Adrenal gland (tissue), 12 donors: ENCODE results near the gene HEPACAM. TPM values are rescaled to one million over a fixed set of nuclear protein-coding genes. Genes with fewer than 3 reads are reported as not detected.
"Not testable (repeated sequence)": the region's sequence is repeated elsewhere in the genome, so short reads cannot be mapped to it uniquely, and the experiment has no call there.

Source experiments
- DNase-seq, 7 donors: peaks; one replicate each; pipeline ENCODE4 v3.0.0-alpha.2; 2019 to 2020
- H3K27ac ChIP-seq, 5 donors: fragments of 200-600 bp; sonication (generic) in 4 of 5; 1 replicate in 3 of 5; 2 replicates in 2 of 5; pipeline versions ENCODE4 v1.5.1 to v1.8.0; 2016 to 2020; ENCODE audit warnings: mild to moderate bottlenecking in 1 of 5
- H3K27me3 ChIP-seq: fragments of 200-600 bp; 2 replicates; pipeline ENCODE4 v1.8.0; 2021
- H3K36me3 ChIP-seq, 2 donors: fragments of 200-600 bp; replicated peaks in 1 of 2; 1 replicate in 1 of 2; 2 replicates in 1 of 2; pipeline versions ENCODE4 v1.5.1 to v1.8.0; 2018 to 2022
- H3K4me1 ChIP-seq, 2 donors: fragments of 200-600 bp; replicated peaks in 1 of 2; 1 replicate in 1 of 2; 2 replicates in 1 of 2; pipeline versions ENCODE4 v1.5.1 to v1.8.0; 2018 to 2021
- H3K4me3 ChIP-seq, 4 donors: fragments of 200-600 bp; sonication (generic) in 3 of 4; one replicate each; pipeline ENCODE4 v1.5.1; 2016 to 2018
- H3K9me3 ChIP-seq, 3 donors: fragments of 200-600 bp; sonication (generic) in 1 of 3; replicated peaks in 1 of 3; 1 replicate in 2 of 3; 2 replicates in 1 of 3; pipeline versions ENCODE4 v1.5.1 to v1.8.0; 2016 to 2021
- CTCF ChIP-seq, 6 experiments: fragments of 450-650 bp in 4 of 6; fragments of 200-600 bp in 2 of 6; sonication (generic) in 1 of 6; IDR thresholded peaks; 1 replicate in 5 of 6; 2 replicates in 1 of 6; pipeline versions ENCODE4 v1.5.1 to v1.8.0; 2016 to 2021; ENCODE audit warnings: antibody characterized with exemption in 6 of 6, mild to moderate bottlenecking in 2 of 6, moderate library complexity in 1 of 6
- POLR2A ChIP-seq, 2 donors: fragments of 450-650 bp; IDR thresholded peaks; one replicate each; pipeline ENCODE4 v1.6.1; 2017; ENCODE audit warnings: antibody characterized with exemption in 2 of 2, mild to moderate bottlenecking in 2 of 2, moderate library complexity in 1 of 2
- WGBS, 4 donors: extraction: QIAGEN DNeasy Blood & Tissue Kit in 2 of 4; methylation state at CpG; one replicate each; pipeline versions ENCODE4 v1.1.5 to v1.1.7; 2013 to 2017; 5-methylcytosine and 5-hydroxymethylcytosine counted together
- intact Hi-C, 2 donors: fragments of 100-400 bp; cut with DNase I; formaldehyde crosslinking; loops; one replicate each; pipeline versions ENCODE4 v1.14.1 to v1.15.0; 2022 to 2023
- polyA plus RNA-seq, 3 donors: library from polyadenylated mRNA; stranded (reverse); fragments of 200-250 nt in 2 of 3; fragments of 350-450 nt in 1 of 3; fragmentation: Illumina TruSeq in 1 of 3; extraction: RNeasy Lipid Tissue Mini Kit (QIAGEN cat#74804) in 1 of 3; gene quantifications; one replicate each; pipeline ENCODE4 v1.2.3, GENCODE V29; 2013 to 2014
- total RNA-seq, 9 donors: library from RNA; depleted of rRNA in 4 of 9; stranded (reverse); fragments of >200 nt in 4 of 9; fragments of 120-200 nt in 1 of 9; fragmentation: NEBNext Ultra II Directional in 1 of 9; extraction: Animal tissue kit (Norgen Biotek cat#: 25700) in 1 of 9; gene quantifications; one replicate each; pipeline versions ENCODE4 v1.1.0 to v1.2.4, GENCODE V29; 2013 to 2023
- donor health status: healthy with polysubstance abuse.
- donor health status: Bipolar disorder and iron deficiency.
- donor health status: DM: yes; HTN: yes; CAD: no.
- donor health status: DM: no; HTN: no; CAD: no.
- donor health status: DM: no; HTN: no; CAD: no.
- donor health status: DM: yes; HTN: yes; CAD: no.

The HEPACAM gene
- total and polyA plus RNA-seq, 12 donors, result 0.06 to 2.3 (median 0.24) TPM; not detected in 3

- no peaks in the 10 kb centered on the region for H3K9me3 ChIP-seq
- TF ChIP-seq POLR2A (IDR thresholded peaks at IDR 0.05) (no peak), CTCF (IDR thresholded peaks at IDR 0.05) (no peak)
- H3K27ac ChIP-seq, result no peak overlapping the region
- no peaks in the 10 kb centered on the region for H3K27me3 ChIP-seq
- H3K36me3 ChIP-seq, result no peaks in the 10 kb centered on the region
- H3K4me3 ChIP-seq, result no peak overlapping the region
- no peak for DNase-seq
- 95 to 100% (median 97%) methylated on average over 2 of the region's 2 CpGs for WGBS, 4 donors
- H3K4me1 ChIP-seq, result no peaks in the 10 kb centered on the region
- intact Hi-C loops, result no loop called here
Observed at GRCh38 chr11:124971810-124972209, 36.0 kb upstream of the HEPACAM start.

- WGBS, 4 donors, result 78 to 92% (median 84%) methylated on average over 2 of the region's 2 CpGs
- Histone ChIP-seq H3K4me3 (no peak overlapping the region), H3K36me3 (no peaks in the 10 kb centered on the region), H3K4me1 (no peaks in the 10 kb centered on the region), H3K9me3 (no peaks in the 10 kb centered on the region), H3K27me3 (no peaks in the 10 kb centered on the region), H3K27ac (no peak overlapping the region)
- DNase-seq, result peak in 2 of 7 donors; percentile 16 to 21
- TF ChIP-seq POLR2A (IDR thresholded peaks at IDR 0.05) (no peak), CTCF (IDR thresholded peaks at IDR 0.05) (peak in 2 of 6 experiments; percentile 17 to 25)
- intact Hi-C loops, result no loop called here
Observed at GRCh38 chr11:124970925-124971324, 35.1 kb upstream of the HEPACAM start.

GRCh38 chr11:124968197-124968596 is 32.4 kb upstream of the HEPACAM start:
- H3K27me3 ChIP-seq, H3K36me3 ChIP-seq, H3K9me3 ChIP-seq, H3K4me1 ChIP-seq, H3K27ac ChIP-seq, DNase-seq, H3K4me3 ChIP-seq: not testable (repeated sequence)
- intact Hi-C loops, result loop anchor here in 1 of 2 donors (10.0 kb wide), 2 partner anchors 377 to 437 kb away; no protein-coding TSS in a partner anchor
- WGBS, 4 donors, result 88 to 96% (median 93%) methylated on average over 11 to 13 of the region's 13 CpGs

GRCh38 chr11:124961972-124962609 is 26.2 kb upstream of the HEPACAM start:
- H3K27ac ChIP-seq, result no peak overlapping the region
- H3K4me1 ChIP-seq, result no peaks in the 10 kb centered on the region
- TF ChIP-seq POLR2A (IDR thresholded peaks at IDR 0.05), result no peak
- TF ChIP-seq CTCF (IDR thresholded peaks at IDR 0.05), result peak; percentile 35 to 93 (median 84)
- no peak overlapping the region for H3K4me3 ChIP-seq
- peak in 2 of 7 donors; percentile 6 to 18 for DNase-seq
- intact Hi-C loops, result loop anchor here in 1 of 2 donors (5.0 to 10.0 kb wide), 3 partner anchors 180 to 443 kb away; no protein-coding TSS in a partner anchor
- WGBS, 4 donors, result 18 to 22% (median 20%) methylated on average over 5 of the region's 5 CpGs
- no peaks in the 10 kb centered on the region for H3K36me3 ChIP-seq
- H3K27me3 ChIP-seq, result no peaks in the 10 kb centered on the region
- no peaks in the 10 kb centered on the region for H3K9me3 ChIP-seq

GRCh38 chr11:124955035-124955434 is 19.2 kb upstream of the HEPACAM start:
- no peaks in the 10 kb centered on the region for H3K27me3 ChIP-seq
- TF ChIP-seq CTCF (IDR thresholded peaks at IDR 0.05) (no peak), POLR2A (IDR thresholded peaks at IDR 0.05) (no peak)
- intact Hi-C loops, result loop anchor here in 1 of 2 donors (10.0 kb wide), 2 partner anchors 190 to 390 kb away; no protein-coding TSS in a partner anchor
- H3K36me3 ChIP-seq, result no peaks in the 10 kb centered on the region
- H3K4me3 ChIP-seq, result no peak overlapping the region
- H3K4me1 ChIP-seq, result peaks cover 5 to 13% of the 10 kb centered on the region in 2 donors
- no peak overlapping the region for H3K27ac ChIP-seq
- H3K9me3 ChIP-seq, result no peaks in the 10 kb centered on the region
- DNase-seq, result no peak
